ENCODE measurements around the gene SRCAP. TPM values are rescaled to one million over a fixed set of nuclear protein-coding genes. Genes with fewer than 3 reads are reported as not detected.
"Not testable (repeated sequence)": the region's sequence is repeated elsewhere in the genome, so short reads cannot be mapped to it uniquely, and the experiment has no call there.

The SRCAP gene
- total and polyA plus RNA-seq, 2 experiments from 2014 or later, result 9.1 to 23.7 TPM

DNA sequence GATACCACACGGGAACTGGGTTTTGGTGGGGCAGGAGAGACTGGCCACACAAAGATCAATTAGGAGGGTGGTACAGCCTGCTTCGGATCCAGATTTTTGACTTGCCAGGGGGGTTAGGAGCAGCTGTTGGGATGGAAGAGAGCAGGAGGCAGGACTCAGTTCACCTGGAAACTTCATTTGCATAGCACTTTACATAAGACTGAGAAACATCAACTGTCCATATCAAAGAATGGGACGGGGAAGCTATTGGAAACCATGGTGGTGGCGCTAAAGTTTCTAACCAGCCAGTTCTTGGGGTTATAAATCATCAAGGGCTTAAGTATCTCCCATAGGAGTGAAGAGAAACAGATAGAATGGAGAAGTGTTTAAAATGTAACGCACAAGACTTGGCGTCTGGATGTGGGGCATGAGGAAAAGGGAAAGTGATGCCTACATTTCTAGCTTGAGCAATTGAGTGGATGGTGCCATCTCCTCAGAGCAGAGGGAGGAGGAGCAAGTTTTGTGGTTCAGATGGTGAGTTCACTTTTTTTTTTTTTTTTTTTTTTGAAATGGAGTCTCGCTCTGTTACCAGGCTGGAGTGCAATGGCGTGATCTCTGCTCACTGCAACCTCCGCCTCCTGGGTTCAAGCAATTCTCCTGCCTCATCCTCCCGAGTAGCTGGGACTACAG is 6.4 kb upstream of the SRCAP start:
- Histone ChIP-seq H2AFZ (no peak overlapping the region), H3K4me1 (ENCODE audit: insufficient read depth) (peaks cover 2% of the 10 kb centered on the region; the same call in 1 of the 2 replicates), H3K9me3 (ENCODE audit: low read depth) (no peaks in the 10 kb centered on the region), H4K20me1 (ENCODE audit: insufficient read depth) (no peaks in the 10 kb centered on the region), H3K27me3 (replicated peaks; ENCODE audit: insufficient read depth) (no peaks in the 10 kb centered on the region), H3K27ac (no peak overlapping the region), H3K9me2 (ENCODE audit: insufficient read depth) (no peaks in the 10 kb centered on the region), H3K79me2 (ENCODE audit: insufficient read depth) (no peaks in the 10 kb centered on the region), H3K4me2 (ENCODE audit: unreplicated experiment) (no peak overlapping the region), H3K4me3 (no peak overlapping the region), H3K9ac (no peak overlapping the region), H3F3A (ENCODE audit: insufficient read depth) (no peaks in the 10 kb centered on the region), H3K36me3 (ENCODE audit: low read depth) (no peaks in the 10 kb centered on the region)
- TF ChIP-seq EZH2 (IDR thresholded peaks at IDR 0.05; ENCODE audit: insufficient read depth, poor library complexity, severe bottlenecking) (no peak), EZH2phosphoT487 (IDR thresholded peaks at IDR 0.05; ENCODE audit: insufficient read depth, low read depth) (no peak)
- WGBS, 2 experiments (ENCODE audit: low coverage in 1 of 2, low lambda C conversion rate in 2 of 2, missing lambda C conversion rate in 2 of 2), result 53 to 58% methylated on average over 9 to 10 of the region's 10 CpGs
- no peak for DNase-seq
- in situ Hi-C loops (cut with MboI), result no loop called here

DNA sequence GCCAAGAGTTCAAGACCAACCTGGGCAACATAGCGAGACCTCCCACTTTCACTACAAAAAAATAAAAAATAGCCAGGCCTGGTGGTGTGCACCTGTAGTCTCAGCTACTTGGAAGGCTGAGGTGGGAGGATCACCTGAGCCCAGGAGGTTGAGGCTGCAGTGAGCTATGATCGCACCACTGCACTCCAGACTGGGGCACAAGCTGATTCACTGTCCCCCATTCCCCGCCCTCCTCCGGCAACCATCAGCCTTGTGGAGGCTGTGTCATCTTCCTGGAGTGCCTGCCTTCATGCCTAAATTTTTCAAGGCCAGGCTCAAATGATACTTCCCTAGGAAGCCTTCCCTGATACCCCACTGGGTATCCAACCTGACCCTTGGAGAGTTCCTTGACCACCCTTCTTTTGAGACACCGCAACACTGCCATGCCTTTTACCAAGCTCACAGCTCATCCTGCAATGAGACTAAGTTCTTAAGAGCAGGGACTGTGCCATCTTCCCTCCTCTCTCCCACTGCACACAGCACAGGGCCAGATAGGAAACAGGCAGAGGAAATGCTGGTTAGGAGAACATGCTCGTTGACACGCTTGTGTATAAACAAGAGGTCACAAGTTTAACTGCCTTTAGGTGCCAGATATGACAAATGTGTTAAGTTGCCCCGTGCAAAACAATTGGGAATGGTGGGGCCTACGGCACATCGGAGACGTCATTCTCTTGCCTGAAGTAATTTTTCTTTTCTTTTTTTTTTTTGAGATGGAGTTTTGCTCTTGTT is 3.9 kb upstream of the SRCAP start:
- Histone ChIP-seq H3K4me2 (ENCODE audit: unreplicated experiment) (no peak overlapping the region), H4K20me1 (ENCODE audit: insufficient read depth) (no peaks in the 10 kb centered on the region), H3K27me3 (replicated peaks; ENCODE audit: insufficient read depth) (no peaks in the 10 kb centered on the region), H3K79me2 (ENCODE audit: insufficient read depth) (peaks cover 16% of the 10 kb centered on the region), H3K9me2 (ENCODE audit: insufficient read depth) (no peaks in the 10 kb centered on the region), H3K4me1 (ENCODE audit: insufficient read depth) (peaks cover 7% of the 10 kb centered on the region; the same call in 1 of the 2 replicates), H3K9me3 (ENCODE audit: low read depth) (no peaks in the 10 kb centered on the region), H3K27ac (no peak overlapping the region), H2AFZ (no peak overlapping the region), H3K4me3 (no peak overlapping the region), H3K9ac (no peak overlapping the region), H3K36me3 (ENCODE audit: low read depth) (no peaks in the 10 kb centered on the region), H3F3A (ENCODE audit: insufficient read depth) (peaks cover 12% of the 10 kb centered on the region)
- 62 to 67% methylated on average over 11 of the region's 11 CpGs for WGBS, 2 experiments (ENCODE audit: low coverage in 1 of 2, low lambda C conversion rate in 2 of 2, missing lambda C conversion rate in 2 of 2)
- no peak for TF ChIP-seq EZH2phosphoT487 (IDR thresholded peaks at IDR 0.05; ENCODE audit: insufficient read depth, low read depth)
- no peak for TF ChIP-seq EZH2 (IDR thresholded peaks at IDR 0.05; ENCODE audit: insufficient read depth, poor library complexity, severe bottlenecking)
- DNase-seq, result peak; percentile 27
- in situ Hi-C loops (cut with MboI), result no loop called here

DNA sequence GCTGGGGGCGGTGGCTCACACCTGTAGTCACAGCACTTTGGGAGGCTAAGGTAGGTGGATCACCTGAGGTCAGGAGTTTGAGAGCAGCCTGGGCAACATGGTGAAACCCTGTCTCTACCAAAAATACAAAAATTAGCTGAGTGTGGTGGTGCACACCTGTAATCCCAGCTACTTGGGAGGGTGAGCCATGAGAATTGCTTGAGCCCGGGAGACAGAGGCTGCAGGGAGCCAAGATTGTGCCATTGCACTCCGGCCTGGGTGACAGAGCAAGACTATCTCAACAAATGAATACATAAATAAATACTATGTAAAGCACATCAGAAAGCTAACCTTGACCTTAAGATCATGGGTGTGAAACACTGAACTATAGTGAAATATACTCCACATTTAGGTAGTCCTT is 2.3 kb upstream of the SRCAP start:
- H3K27ac ChIP-seq; H3K9ac ChIP-seq; H3K27me3 ChIP-seq (replicated peaks; ENCODE audit: insufficient read depth); in situ Hi-C loops (cut with MboI); H3K9me2 ChIP-seq (ENCODE audit: insufficient read depth); H3K4me2 ChIP-seq (ENCODE audit: unreplicated experiment); H2AFZ ChIP-seq; H3K9me3 ChIP-seq (ENCODE audit: low read depth); H4K20me1 ChIP-seq (ENCODE audit: insufficient read depth); DNase-seq; H3K4me3 ChIP-seq: not testable (repeated sequence)
- Histone ChIP-seq H3F3A (ENCODE audit: insufficient read depth) (peaks cover 12% of the 10 kb centered on the region), H3K36me3 (ENCODE audit: low read depth) (peaks cover 11% of the 10 kb centered on the region; the same call in 1 of the 2 replicates), H3K79me2 (ENCODE audit: insufficient read depth) (peaks cover 31% of the 10 kb centered on the region), H3K4me1 (ENCODE audit: insufficient read depth) (peaks cover 16% of the 10 kb centered on the region; the same call in 1 of the 2 replicates)
- 97 to 98% methylated on average over 3 of the region's 3 CpGs for WGBS, 2 experiments (ENCODE audit: low coverage in 1 of 2, low lambda C conversion rate in 2 of 2, missing lambda C conversion rate in 2 of 2)

DNA sequence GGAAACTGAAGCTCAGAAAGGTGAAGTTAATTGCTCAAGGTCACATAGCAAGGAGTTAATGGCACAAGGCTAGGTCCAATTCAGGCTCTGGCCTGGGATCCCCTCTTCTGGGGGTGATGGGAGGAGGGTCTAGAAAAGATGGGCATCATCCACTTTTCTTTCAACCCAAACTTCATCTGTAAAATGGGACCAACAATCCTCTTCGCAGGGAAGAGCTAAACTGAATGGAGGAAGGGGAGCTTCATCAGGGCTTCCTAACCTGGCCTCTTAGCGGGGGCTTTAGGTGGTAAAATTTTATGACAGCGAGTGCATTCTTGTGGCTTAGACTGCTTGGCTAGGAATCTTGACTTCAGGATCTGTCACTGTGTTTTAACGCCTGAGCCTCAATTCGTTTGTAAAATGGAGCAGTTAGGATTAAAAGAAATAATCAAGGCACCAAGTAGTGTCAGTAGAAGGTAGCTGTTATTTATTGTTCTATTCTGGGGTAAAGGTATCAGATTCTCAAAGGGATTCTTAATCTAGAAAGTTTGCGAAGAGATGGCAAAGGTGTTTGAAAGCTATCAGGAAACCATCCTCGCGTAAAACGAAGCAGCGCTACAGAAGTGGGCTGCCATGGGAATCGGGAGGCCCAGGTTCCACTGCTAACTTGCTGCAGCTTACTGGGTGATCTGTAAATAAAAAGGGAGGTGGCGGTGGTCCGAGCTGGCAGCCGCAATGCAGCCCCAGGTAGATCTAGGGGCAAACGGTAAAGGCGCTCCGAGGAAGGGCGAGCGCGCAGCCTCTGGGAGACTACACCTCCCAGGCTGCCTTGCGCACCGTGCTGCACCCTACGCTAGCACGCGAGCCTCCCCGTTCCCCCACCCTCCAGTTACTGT is 1.5 kb upstream of the SRCAP start:
- Histone ChIP-seq H3K9me2 (ENCODE audit: insufficient read depth) (no peaks in the 10 kb centered on the region), H3K79me2 (ENCODE audit: insufficient read depth) (peaks cover 38% of the 10 kb centered on the region), H3F3A (ENCODE audit: insufficient read depth) (peaks cover 12% of the 10 kb centered on the region), H3K4me2 (ENCODE audit: unreplicated experiment) (peak overlapping the region; percentile 95), H4K20me1 (ENCODE audit: insufficient read depth) (no peaks in the 10 kb centered on the region), H3K27me3 (replicated peaks; ENCODE audit: insufficient read depth) (no peaks in the 10 kb centered on the region), H2AFZ (peak overlapping the region; percentile 97), H3K36me3 (ENCODE audit: low read depth) (peaks cover 17% of the 10 kb centered on the region), H3K4me1 (ENCODE audit: insufficient read depth) (peaks cover 16% of the 10 kb centered on the region; the same call in 1 of the 2 replicates), H3K9ac (peak overlapping the region; percentile 98), H3K4me3 (peak overlapping the region; percentile 85), H3K27ac (peak overlapping the region; percentile 98), H3K9me3 (ENCODE audit: low read depth) (no peaks in the 10 kb centered on the region)
- peak; percentile 99 for DNase-seq
- 17 to 20% methylated on average over 21 to 26 of the region's 26 CpGs for WGBS, 2 experiments (ENCODE audit: low coverage in 1 of 2, low lambda C conversion rate in 2 of 2, missing lambda C conversion rate in 2 of 2)
- in situ Hi-C loops (cut with MboI), result no loop called here
- TF ChIP-seq EZH2phosphoT487 (IDR thresholded peaks at IDR 0.05; ENCODE audit: insufficient read depth, low read depth) (no peak), EZH2 (IDR thresholded peaks at IDR 0.05; ENCODE audit: insufficient read depth, poor library complexity, severe bottlenecking) (no peak)
